ENCODE measurements around the gene GPR15LG. TPM values are rescaled to one million over a fixed set of nuclear protein-coding genes. Genes with fewer than 3 reads are reported as not detected.

GPR15LG gene
- total RNA-seq, 2 donors from 2014 or later, result 515 to 560 TPM

DNA sequence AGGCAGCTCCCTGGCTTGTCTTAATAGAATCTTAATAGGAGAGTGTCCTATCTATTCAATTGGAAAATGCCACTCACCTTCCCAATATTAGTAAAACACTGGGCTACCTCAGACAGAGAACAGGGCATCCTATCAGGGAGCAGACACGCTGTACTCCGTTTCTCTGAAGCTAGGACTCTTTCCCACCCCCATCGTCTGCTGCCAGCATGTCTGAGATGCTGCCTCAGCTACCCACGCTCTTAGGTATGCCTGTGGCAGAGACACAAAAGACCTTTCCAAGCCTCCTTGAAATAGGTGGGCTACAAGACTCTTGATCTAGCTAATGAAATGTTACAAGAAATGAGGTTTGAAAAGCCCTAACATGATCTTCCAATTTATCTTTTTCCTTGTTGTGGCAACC is 54.2 kb downstream of the GPR15LG start:
- Histone ChIP-seq H3K27me3 (no peaks in the 10 kb centered on the region), H3K27ac (no peak overlapping the region), H3K4me3 (no peak overlapping the region), H3K4me1 (no peaks in the 10 kb centered on the region), H3K9ac (ENCODE audit: low read depth in 2 of 2, low read length in 2 of 2) (no peak overlapping the region), H3K9me3 (no peaks in the 10 kb centered on the region), H3K36me3 (no peaks in the 10 kb centered on the region)
- TF ChIP-seq, protein P1, sequence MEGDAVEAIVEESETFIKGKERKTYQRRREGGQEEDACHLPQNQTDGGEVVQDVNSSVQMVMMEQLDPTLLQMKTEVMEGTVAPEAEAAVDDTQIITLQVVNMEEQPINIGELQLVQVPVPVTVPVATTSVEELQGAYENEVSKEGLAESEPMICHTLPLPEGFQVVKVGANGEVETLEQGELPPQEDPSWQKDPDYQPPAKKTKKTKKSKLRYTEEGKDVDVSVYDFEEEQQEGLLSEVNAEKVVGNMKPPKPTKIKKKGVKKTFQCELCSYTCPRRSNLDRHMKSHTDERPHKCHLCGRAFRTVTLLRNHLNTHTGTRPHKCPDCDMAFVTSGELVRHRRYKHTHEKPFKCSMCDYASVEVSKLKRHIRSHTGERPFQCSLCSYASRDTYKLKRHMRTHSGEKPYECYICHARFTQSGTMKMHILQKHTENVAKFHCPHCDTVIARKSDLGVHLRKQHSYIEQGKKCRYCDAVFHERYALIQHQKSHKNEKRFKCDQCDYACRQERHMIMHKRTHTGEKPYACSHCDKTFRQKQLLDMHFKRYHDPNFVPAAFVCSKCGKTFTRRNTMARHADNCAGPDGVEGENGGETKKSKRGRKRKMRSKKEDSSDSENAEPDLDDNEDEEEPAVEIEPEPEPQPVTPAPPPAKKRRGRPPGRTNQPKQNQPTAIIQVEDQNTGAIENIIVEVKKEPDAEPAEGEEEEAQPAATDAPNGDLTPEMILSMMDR (IDR thresholded peaks at IDR 0.05), result no peak
- intact Hi-C loops (cut with DNase I), result no loop called here
- DNase-seq, result no peak

DNA sequence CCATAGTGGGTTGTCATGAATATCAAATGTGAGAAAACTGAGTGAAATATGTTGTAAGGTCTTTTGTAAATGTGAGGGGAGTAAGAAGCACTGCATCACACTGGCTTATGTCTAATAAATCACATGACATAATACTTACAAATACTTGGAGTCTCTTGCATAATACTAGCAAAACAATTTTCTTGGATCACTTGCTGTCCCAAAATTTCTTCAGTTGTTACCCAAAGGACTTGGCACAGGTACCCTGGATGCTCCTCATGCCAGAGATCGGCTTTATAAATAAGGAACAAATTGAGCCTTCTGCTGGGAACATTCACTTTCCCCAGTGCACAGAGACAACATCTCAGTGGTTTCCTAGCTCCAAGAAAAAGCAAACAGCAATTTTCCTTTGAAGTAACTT is 56.8 kb downstream of the GPR15LG start:
- no peak overlapping the region for H3K4me3 ChIP-seq
- no peaks in the 10 kb centered on the region for H3K27me3 ChIP-seq
- TF ChIP-seq, protein P1 (IDR thresholded peaks at IDR 0.05), result no peak
- no peaks in the 10 kb centered on the region for H3K4me1 ChIP-seq
- no peak overlapping the region for H3K27ac ChIP-seq
- H3K9ac ChIP-seq (ENCODE audit: low read depth in 2 of 2, low read length in 2 of 2), result no peak overlapping the region
- intact Hi-C loops (cut with DNase I), result no loop called here
- no peaks in the 10 kb centered on the region for H3K9me3 ChIP-seq
- DNase-seq, result no peak
- no peaks in the 10 kb centered on the region for H3K36me3 ChIP-seq

DNA sequence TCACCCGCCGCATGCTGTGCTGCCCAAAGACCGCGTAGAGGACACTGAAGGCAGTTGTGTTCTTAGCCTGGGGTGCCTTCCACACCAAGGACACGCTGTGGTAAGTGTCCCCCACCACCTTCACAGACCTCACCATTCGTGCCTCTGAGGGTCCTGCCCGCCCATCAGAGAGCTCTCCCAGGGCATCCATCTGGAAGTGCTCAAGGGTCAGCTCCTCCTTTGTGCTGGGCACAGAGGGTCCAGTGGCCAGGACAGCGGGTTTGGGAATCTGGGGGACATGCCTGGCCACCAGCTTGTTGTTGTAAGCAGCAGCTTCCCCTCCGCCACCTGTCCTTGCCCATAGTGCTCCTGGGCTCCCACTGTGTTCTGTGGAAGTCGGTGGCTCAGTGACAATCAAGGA is 58.8 kb downstream of the GPR15LG start:
- intact Hi-C loops (cut with DNase I), result no loop called here
- TF ChIP-seq, protein P1 (IDR thresholded peaks at IDR 0.05), result no peak

DNA sequence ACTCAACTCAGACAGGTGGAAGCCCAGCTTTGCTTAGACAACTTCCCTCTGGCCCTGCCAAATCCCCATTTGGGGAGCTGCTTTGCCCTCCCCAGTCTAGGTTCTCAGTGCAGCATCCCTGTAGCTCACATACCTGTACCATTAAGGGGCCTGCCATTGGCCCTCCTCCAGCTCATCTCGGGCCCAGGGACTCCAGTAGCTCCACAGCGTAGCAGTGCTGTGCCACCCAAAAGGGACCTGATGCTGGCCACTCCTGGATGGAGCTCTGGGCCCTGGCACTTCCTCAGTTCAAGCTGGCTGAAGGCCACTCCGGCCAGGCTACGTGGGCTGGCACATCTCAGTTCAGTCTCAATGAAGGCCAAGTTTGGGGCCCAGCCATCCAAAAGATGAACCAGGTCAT is 60.3 kb downstream of the GPR15LG start:
- no peaks in the 10 kb centered on the region for H3K9me3 ChIP-seq
- no peak overlapping the region for H3K4me3 ChIP-seq
- H3K27ac ChIP-seq, result no peak overlapping the region
- intact Hi-C loops (cut with DNase I), result no loop called here
- no peaks in the 10 kb centered on the region for H3K36me3 ChIP-seq
- no peak overlapping the region for H3K9ac ChIP-seq (ENCODE audit: low read depth in 2 of 2, low read length in 2 of 2)
- no peaks in the 10 kb centered on the region for H3K27me3 ChIP-seq
- no peak for DNase-seq
- H3K4me1 ChIP-seq, result no peaks in the 10 kb centered on the region
- TF ChIP-seq, protein P1 (IDR thresholded peaks at IDR 0.05), result no peak

More for the DNA sequence above, 58.8 kb downstream of the GPR15LG start:
- no peaks in the 10 kb centered on the region for H3K36me3 ChIP-seq
- DNase-seq, result no peak
- H3K9me3 ChIP-seq, result no peaks in the 10 kb centered on the region
- H3K9ac ChIP-seq (ENCODE audit: low read depth in 2 of 2, low read length in 2 of 2), result no peak overlapping the region
- H3K4me1 ChIP-seq, result no peaks in the 10 kb centered on the region
- H3K4me3 ChIP-seq, result no peak overlapping the region
- no peaks in the 10 kb centered on the region for H3K27me3 ChIP-seq
- no peak overlapping the region for H3K27ac ChIP-seq

DNA sequence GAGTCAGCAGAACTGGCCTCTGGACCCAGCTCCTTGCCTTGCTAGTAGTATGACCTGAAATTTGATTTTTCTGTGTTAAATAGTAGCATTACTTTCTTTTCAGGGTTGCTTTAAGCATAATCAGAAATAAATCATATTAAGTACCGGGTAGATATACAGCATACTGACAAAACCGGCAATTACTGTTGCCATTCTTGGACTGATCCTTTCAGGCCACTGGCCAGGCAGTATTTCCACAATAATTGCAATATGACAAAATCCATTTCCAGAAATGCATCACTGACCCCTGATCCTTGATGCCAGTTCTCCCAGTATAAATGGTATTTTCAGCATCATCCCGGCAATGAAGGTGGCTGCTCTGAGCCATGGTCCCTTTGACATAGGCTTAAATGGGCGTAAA is 60.9 kb downstream of the GPR15LG start:
- intact Hi-C loops (cut with DNase I), result no loop called here
- Histone ChIP-seq H3K27ac (no peak overlapping the region), H3K9me3 (no peaks in the 10 kb centered on the region), H3K9ac (ENCODE audit: low read depth in 2 of 2, low read length in 2 of 2) (no peak overlapping the region), H3K4me3 (no peak overlapping the region), H3K4me1 (no peaks in the 10 kb centered on the region), H3K36me3 (no peaks in the 10 kb centered on the region), H3K27me3 (no peaks in the 10 kb centered on the region)
- DNase-seq, result no peak
- TF ChIP-seq, protein P1 (IDR thresholded peaks at IDR 0.05), result no peak

Other genes with a start within 250 kb of the GPR15LG start
- 100 to 1,000 TPM; 284 to 404 TPM for gene GHITM, start 34.3 kb upstream of the GPR15LG start, total RNA-seq
- 100 to 1,000 TPM in 1 of 2 donors, 10 to 100 TPM in 1; 99.3 to 105 TPM for gene CDHR1, start 20.7 kb downstream of the GPR15LG start, total RNA-seq
- not detected for gene LRIT2, start 51.7 kb downstream of the GPR15LG start, total RNA-seq
- gene LRIT1, start 67.7 kb downstream of the GPR15LG start, total RNA-seq, result not detected
- gene RGR, start 71.3 kb downstream of the GPR15LG start, total RNA-seq, result not detected
- gene CCSER2, start 154.8 kb downstream of the GPR15LG start, total RNA-seq, result 10 to 100 TPM; 33.7 to 64.5 TPM